Brain microvascular endothelial cell (primary cell): ENCODE results near the gene CALR3.
"Not testable (repeated sequence)": the region's sequence is repeated elsewhere in the genome, so short reads cannot be mapped to it uniquely, and the experiment has no call there.

Experiments
- DNase-seq: peaks from one replicate; pipeline ENCODE4 v3.0.0-alpha.2; 2020
- H3K27ac ChIP-seq: fragments of 250-450 bp; sonication (Bioruptor Pico); 2 replicates; pipeline ENCODE4 v1.5.1; 2020; ENCODE audit warnings: mild to moderate bottlenecking, moderate library complexity
- H3K27me3 ChIP-seq: fragments of 250-450 bp; sonication (Bioruptor Pico); replicated peaks from 2 replicates; pipeline ENCODE4 v1.5.1; 2020; ENCODE audit warnings: mild to moderate bottlenecking
- H3K36me3 ChIP-seq: fragments of 250-450 bp; sonication (Bioruptor Pico); replicated peaks from 2 replicates; pipeline ENCODE4 v1.5.1; 2020; ENCODE audit warnings: mild to moderate bottlenecking
- H3K4me3 ChIP-seq: 2 replicates; pipeline ENCODE4 v1.5.1; 2011; ENCODE audit warnings: low read depth, mild to moderate bottlenecking, control low read depth, low read length, moderate library complexity
- CTCF ChIP-seq: IDR thresholded peaks from 2 replicates; pipeline ENCODE4 v1.5.1; 2011; ENCODE audit warnings: low read depth, mild to moderate bottlenecking, moderate library complexity, low read length, control low read depth, inconsistent platforms; ENCODE audit errors: missing control alignments
- in situ Hi-C: cut with HindIII; loops from 2 replicates; pipeline ENCODE4 v1.10.0; 2017; ENCODE audit warnings: low sequenced_read_pairs, low pct_ligation_motif_present

Gene CALR3

GRCh38 chr19:16470911-16471811 lies 24.8 kb downstream of the CALR3 start:
- peak overlapping the region; percentile 75 for H3K4me3 ChIP-seq
- no peak for DNase-seq
- H3K27me3 ChIP-seq, result no peaks in the 10 kb centered on the region
- peak overlapping the region; percentile 6 for H3K27ac ChIP-seq
- in situ Hi-C loops, result no loop called here
- H3K36me3 ChIP-seq, result no peaks in the 10 kb centered on the region
- no peak for TF ChIP-seq CTCF

GRCh38 chr19:16470541-16470910 lies 25.4 kb downstream of the CALR3 start:
- no peak overlapping the region for H3K27ac ChIP-seq
- no peaks in the 10 kb centered on the region for H3K27me3 ChIP-seq
- no peak for DNase-seq
- H3K36me3 ChIP-seq, result no peaks in the 10 kb centered on the region
- in situ Hi-C loops, result no loop called here
- no peak for TF ChIP-seq CTCF
- H3K4me3 ChIP-seq, result peak overlapping the region; percentile 75

- H3K36me3 ChIP-seq, result no peaks in the 10 kb centered on the region
- no peak overlapping the region for H3K4me3 ChIP-seq
- in situ Hi-C loops, result no loop called here
- no peaks in the 10 kb centered on the region for H3K27me3 ChIP-seq
- no peak overlapping the region for H3K27ac ChIP-seq
- no peak for TF ChIP-seq CTCF
- DNase-seq, result no peak
Observed at GRCh38 chr19:16467581-16467980, 28.4 kb downstream of the CALR3 start.

GRCh38 chr19:16466802-16467427 lies 29.1 kb downstream of the CALR3 start:
- H3K4me3 ChIP-seq, DNase-seq, H3K36me3 ChIP-seq, H3K27ac ChIP-seq, in situ Hi-C loops, H3K27me3 ChIP-seq: not testable (repeated sequence)

GRCh38 chr19:16465239-16465638 lies 30.7 kb downstream of the CALR3 start:
- in situ Hi-C loops, result no loop called here
- DNase-seq, result no peak
- Histone ChIP-seq H3K36me3 (no peaks in the 10 kb centered on the region), H3K27ac (no peak overlapping the region), H3K4me3 (no peak overlapping the region), H3K27me3 (no peaks in the 10 kb centered on the region)
- TF ChIP-seq CTCF, result no peak

GRCh38 chr19:16463991-16464575 lies 31.9 kb downstream of the CALR3 start:
- no peaks in the 10 kb centered on the region for H3K36me3 ChIP-seq
- H3K4me3 ChIP-seq, result no peak overlapping the region
- no peak for TF ChIP-seq CTCF
- no peak overlapping the region for H3K27ac ChIP-seq
- peak; percentile 69 for DNase-seq
- H3K27me3 ChIP-seq, result no peaks in the 10 kb centered on the region
- in situ Hi-C loops, result no loop called here
